Ectodermal cell (in vitro differentiated cells): Measurements from ENCODE around the gene TPPP2. TPM values are rescaled to one million over a fixed set of nuclear protein-coding genes. Genes with fewer than 3 reads are reported as not detected.
"Not testable (repeated sequence)": the region's sequence is repeated elsewhere in the genome, so short reads cannot be mapped to it uniquely, and the experiment has no call there.

Experiments used
- H3K27ac ChIP-seq: 2 replicates; pipeline ENCODE4 v1.7.0; 2013; ENCODE audit warnings: mild to moderate bottlenecking, low read depth, low read length; ENCODE audit not compliant: insufficient read depth, poor library complexity, severe bottlenecking
- H3K27me3 ChIP-seq: 2 replicates; pipeline ENCODE4 v1.7.0; 2013; ENCODE audit warnings: mild to moderate bottlenecking, low read length; ENCODE audit not compliant: insufficient read depth, control insufficient read depth, poor library complexity, severe bottlenecking
- H3K36me3 ChIP-seq: one replicate; pipeline ENCODE4 v1.7.0; 2013; ENCODE audit warnings: low read length; ENCODE audit not compliant: control insufficient read depth, insufficient read depth
- H3K4me1 ChIP-seq: one replicate; pipeline ENCODE4 v1.7.0; 2013; ENCODE audit warnings: low read length; ENCODE audit not compliant: control insufficient read depth, insufficient read depth
- H3K4me3 ChIP-seq: 2 replicates; pipeline ENCODE4 v1.7.0; 2013; ENCODE audit warnings: low read depth, low read length, control low read depth; ENCODE audit not compliant: insufficient read depth
- H3K9me3 ChIP-seq: 2 replicates; pipeline ENCODE4 v1.7.0; 2013; ENCODE audit warnings: mild to moderate bottlenecking, low read length, moderate library complexity; ENCODE audit not compliant: control insufficient read depth
- WGBS, 2 experiments: methylation state at CpG; one replicate each; pipeline ENCODE4 v1.1.7; 2013; ENCODE audit warnings: missing lambda C conversion rate in 2 of 2; 5-methylcytosine and 5-hydroxymethylcytosine counted together
- polyA plus RNA-seq, 4 experiments: library from polyadenylated mRNA; stranded (reverse); fragments of 50-300 nt; gene quantifications; one replicate each; pipeline ENCODE4 v1.2.3, GENCODE V29; 2013

The TPPP2 gene
- not detected for polyA plus RNA-seq (2013, experiment 1 of 4)
- not detected for polyA plus RNA-seq (2013, experiment 2 of 4)
- not detected for polyA plus RNA-seq (2013, experiment 3 of 4)
- polyA plus RNA-seq (2013, experiment 4 of 4) = not detected

GRCh38 chr14:21029917-21030316, at the start of gene TPPP2:
TSS of gene TPPP2 (plus strand) at chr14:21030217. CDS start at chr14:21030582, 365 bp downstream.
- WGBS, 2 experiments = 86 to 98% methylated on average over 5 of the region's 5 CpGs
- Histone ChIP-seq H3K4me1 (peaks cover 12% of the 10 kb centered on the region), H3K4me3 (no peak within 1 kb of the TSS), H3K27ac (no peak within 1 kb of the TSS), H3K36me3 (no peaks in the 10 kb centered on the region), H3K27me3 (peaks cover 22% of the 10 kb centered on the region), H3K9me3 (no peaks in the 10 kb centered on the region)

- H3K36me3 ChIP-seq = no peaks in the 10 kb centered on the region
- 90 to 95% methylated on average over 1 of the region's 1 CpG for WGBS, 2 experiments
Observed at GRCh38 chr14:20980906-20981305, 49.1 kb upstream of the TPPP2 start.

GRCh38 chr14:20982646-20983369, 47.2 kb upstream of the TPPP2 start:
- Histone ChIP-seq H3K4me1 (no peaks in the 10 kb centered on the region), H3K4me3 (no peak overlapping the region)
- 88 to 93% methylated on average over 2 of the region's 2 CpGs for WGBS, 2 experiments

More at GRCh38 chr14:20980906-20981305, 49.1 kb upstream of the TPPP2 start:
- Histone ChIP-seq H3K4me3 (no peak overlapping the region), H3K4me1 (no peaks in the 10 kb centered on the region), H3K9me3 (no peaks in the 10 kb centered on the region), H3K27me3 (peaks cover 3% of the 10 kb centered on the region), H3K27ac (no peak overlapping the region)

GRCh38 chr14:20985650-20986049, 44.4 kb upstream of the TPPP2 start:
- not testable (repeated sequence) for H3K9me3 ChIP-seq, H3K27ac ChIP-seq, H3K4me3 ChIP-seq, H3K4me1 ChIP-seq, H3K27me3 ChIP-seq, H3K36me3 ChIP-seq
- WGBS, 2 experiments = 90 to 92% methylated on average over 4 of the region's 4 CpGs

More at GRCh38 chr14:20982646-20983369, 47.2 kb upstream of the TPPP2 start:
- no peaks in the 10 kb centered on the region for H3K9me3 ChIP-seq
- H3K27ac ChIP-seq = no peak overlapping the region
- no peaks in the 10 kb centered on the region for H3K36me3 ChIP-seq
- H3K27me3 ChIP-seq = peaks cover 3% of the 10 kb centered on the region

GRCh38 chr14:20986811-20987210, 43.2 kb upstream of the TPPP2 start:
- Histone ChIP-seq H3K9me3 (no peaks in the 10 kb centered on the region), H3K4me1 (peaks cover 5% of the 10 kb centered on the region), H3K27ac (no peak overlapping the region), H3K27me3 (peaks cover 3% of the 10 kb centered on the region), H3K36me3 (peaks cover under 1% of the 10 kb centered on the region), H3K4me3 (no peak overlapping the region)
- WGBS, 2 experiments = 67 to 75% methylated on average over 2 of the region's 2 CpGs

GRCh38 chr14:20988717-20989470, 41.1 kb upstream of the TPPP2 start:
- no peaks in the 10 kb centered on the region for H3K9me3 ChIP-seq
- H3K4me3 ChIP-seq = peak overlapping the region; percentile 29
- H3K27ac ChIP-seq = peak overlapping the region; percentile 36
- peaks cover 5% of the 10 kb centered on the region for H3K4me1 ChIP-seq
- peaks cover 14% of the 10 kb centered on the region for H3K36me3 ChIP-seq
- WGBS, 2 experiments = 91 to 93% methylated on average over 14 to 15 of the region's 15 CpGs
- H3K27me3 ChIP-seq = no peaks in the 10 kb centered on the region

GRCh38 chr14:20989471-20989786, 40.6 kb upstream of the TPPP2 start:
- Histone ChIP-seq H3K36me3 (peaks cover 18% of the 10 kb centered on the region), H3K27me3 (no peaks in the 10 kb centered on the region), H3K27ac (peak overlapping the region; percentile 36), H3K9me3 (no peaks in the 10 kb centered on the region), H3K4me3 (peak overlapping the region; percentile 100), H3K4me1 (peaks cover 5% of the 10 kb centered on the region)
- 0 to 3% methylated on average over 7 to 8 of the region's 11 CpGs for WGBS, 2 experiments

- Histone ChIP-seq H3K9me3 (no peaks in the 10 kb centered on the region), H3K27me3 (no peaks in the 10 kb centered on the region), H3K4me1 (peaks cover 5% of the 10 kb centered on the region), H3K4me3 (peak within 1 kb of the TSS; percentile 100), H3K36me3 (peaks cover 24% of the 10 kb centered on the region), H3K27ac (peak within 1 kb of the TSS; percentile 69)
- WGBS, 2 experiments = 0% methylated on average over 42 of the region's 42 CpGs
Observed at GRCh38 chr14:20989787-20990600, 40.0 kb upstream of the TPPP2 start, which contains the start of gene METTL17. TSS of gene METTL17 (plus strand) at chr14:20989980. CDS start at chr14:20990003, 23 bp downstream.

- Histone ChIP-seq H3K4me1 (peaks cover 10% of the 10 kb centered on the region), H3K27me3 (no peaks in the 10 kb centered on the region), H3K4me3 (no peak overlapping the region), H3K9me3 (no peaks in the 10 kb centered on the region), H3K36me3 (peaks cover 39% of the 10 kb centered on the region), H3K27ac (no peak overlapping the region)
- 95 to 96% methylated on average over 14 of the region's 14 CpGs for WGBS, 2 experiments
Observed at GRCh38 chr14:20996521-20996920, 33.5 kb upstream of the TPPP2 start.
